Measurements from ENCODE around the gene DYTN.

- TF ChIP-seq, protein P1, sequence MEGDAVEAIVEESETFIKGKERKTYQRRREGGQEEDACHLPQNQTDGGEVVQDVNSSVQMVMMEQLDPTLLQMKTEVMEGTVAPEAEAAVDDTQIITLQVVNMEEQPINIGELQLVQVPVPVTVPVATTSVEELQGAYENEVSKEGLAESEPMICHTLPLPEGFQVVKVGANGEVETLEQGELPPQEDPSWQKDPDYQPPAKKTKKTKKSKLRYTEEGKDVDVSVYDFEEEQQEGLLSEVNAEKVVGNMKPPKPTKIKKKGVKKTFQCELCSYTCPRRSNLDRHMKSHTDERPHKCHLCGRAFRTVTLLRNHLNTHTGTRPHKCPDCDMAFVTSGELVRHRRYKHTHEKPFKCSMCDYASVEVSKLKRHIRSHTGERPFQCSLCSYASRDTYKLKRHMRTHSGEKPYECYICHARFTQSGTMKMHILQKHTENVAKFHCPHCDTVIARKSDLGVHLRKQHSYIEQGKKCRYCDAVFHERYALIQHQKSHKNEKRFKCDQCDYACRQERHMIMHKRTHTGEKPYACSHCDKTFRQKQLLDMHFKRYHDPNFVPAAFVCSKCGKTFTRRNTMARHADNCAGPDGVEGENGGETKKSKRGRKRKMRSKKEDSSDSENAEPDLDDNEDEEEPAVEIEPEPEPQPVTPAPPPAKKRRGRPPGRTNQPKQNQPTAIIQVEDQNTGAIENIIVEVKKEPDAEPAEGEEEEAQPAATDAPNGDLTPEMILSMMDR (conservative IDR thresholded peaks at IDR 0.05 in 1 of 2, IDR thresholded peaks at IDR 0.05 in 1 of 2; ENCODE audit: extremely low read depth in 1 of 2, insufficient read depth in 1 of 2, low read depth in 1 of 2, low read length in 2 of 2) = no peak
- no peak for TF ChIP-seq EZH2 (IDR thresholded peaks at IDR 0.05; ENCODE audit: borderline replicate concordance, low read length)
Observed at GRCh38 chr2:206696910-206697309, 21.3 kb downstream of the DYTN start.

All from mammary epithelial cell (primary cell).